Mammary epithelial cell (primary cell): Measurements from ENCODE around the gene AQP2.

Source experiments
- CTCF ChIP-seq, 2 donors: IDR thresholded peaks in 1 of 2; conservative IDR thresholded peaks in 1 of 2; 2 replicates each; pipeline ENCODE4 v1.5.1; 2011 to 2012; ENCODE audit warnings: inconsistent platforms in 2 of 2, low read length in 2 of 2, mild to moderate bottlenecking in 2 of 2, control low read depth in 1 of 2, low read depth in 1 of 2; ENCODE audit not compliant: insufficient read depth in 1 of 2; ENCODE audit errors: extremely low read depth in 1 of 2
- EZH2 ChIP-seq: IDR thresholded peaks from 2 replicates; pipeline ENCODE4 v1.6.1; 2012; ENCODE audit warnings: low read length, inconsistent platforms, borderline replicate concordance

GRCh38 chr12:49974231-49974675 lies 23.7 kb downstream of the AQP2 start:
- TF ChIP-seq CTCF (conservative IDR thresholded peaks at IDR 0.05 in 1 of 2, IDR thresholded peaks at IDR 0.05 in 1 of 2; ENCODE audit: extremely low read depth in 1 of 2, insufficient read depth in 1 of 2, low read depth in 1 of 2, low read length in 2 of 2) (peak in 1 of 2 donors; percentile 42), EZH2 (no peak)
